GM21390 (cell line): ENCODE data around the gene CASP1.
A peak's percentile ranks its signal among the peaks of the same experiment; 100 is the strongest.
"Not testable (repeated sequence)": the region's sequence is repeated elsewhere in the genome, so short reads cannot be mapped to it uniquely, and the experiment has no call there.

Experiments
- ATAC-seq: cut with Tn5 transposase; IDR thresholded peaks from one replicate; pipeline ENCODE4 v1.9.1; 2021; ENCODE audit not compliant: unreplicated experiment

The CASP1 gene

GRCh38 chr11:105034813-105035620, at the start of gene CASP1:
Gene CASP1 (minus strand): TSS chr11:105035144. CDS start chr11:105035113, 31 bp downstream.
- ATAC-seq = peak; percentile 96

GRCh38 chr11:105081412-105082150, 46.6 kb upstream of the CASP1 start:
- ATAC-seq = no peak

GRCh38 chr11:105080171-105080906, 45.4 kb upstream of the CASP1 start:
- not testable (repeated sequence) for ATAC-seq

GRCh38 chr11:105078283-105078682, 43.3 kb upstream of the CASP1 start:
- ATAC-seq = no peak

- ATAC-seq = not testable (repeated sequence)
These were observed 42.3 kb upstream of the CASP1 start for GRCh38 chr11:105077141-105077790.

DNA sequence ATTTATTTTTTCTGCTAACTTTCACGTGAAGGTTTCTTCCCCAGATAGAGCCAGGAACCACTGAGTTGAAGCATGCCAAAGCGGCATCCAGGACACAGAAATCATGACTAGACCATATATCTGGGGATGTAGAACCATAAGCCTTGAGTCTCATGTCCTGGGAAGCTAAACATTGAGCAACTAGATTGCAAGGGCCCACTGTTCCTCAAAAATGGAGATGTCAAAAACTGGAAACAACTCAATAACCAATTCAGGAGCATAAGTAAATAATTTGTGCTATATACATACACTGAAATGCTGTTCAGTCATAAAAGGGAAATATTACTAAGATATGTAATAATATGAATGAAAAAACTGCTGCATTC, 39.2 kb upstream of the CASP1 start:
- no peak for ATAC-seq

- ATAC-seq = no peak
These were observed 38.7 kb upstream of the CASP1 start for GRCh38 chr11:105073456-105074165.

DNA sequence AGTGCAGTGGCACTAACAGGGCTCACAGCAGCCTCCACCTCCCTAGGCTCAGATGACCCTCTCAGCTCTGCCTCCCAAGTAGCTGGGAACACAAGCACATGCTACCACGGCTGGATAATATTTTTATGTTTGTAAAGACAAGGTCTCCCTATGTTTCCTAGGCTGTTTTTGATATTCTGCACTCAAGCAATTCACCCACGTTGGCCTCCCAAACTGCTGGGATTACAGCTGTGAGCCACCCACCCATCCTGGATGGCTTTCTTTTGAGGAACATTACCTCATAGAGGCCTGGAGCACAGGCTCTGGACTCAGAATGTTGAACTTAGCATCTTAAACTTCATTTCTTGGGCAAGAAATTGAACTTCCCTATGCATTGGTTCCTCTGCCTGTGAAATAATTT, 37.1 kb upstream of the CASP1 start:
- ATAC-seq = not testable (repeated sequence)

- ATAC-seq = no peak
These were observed 36.3 kb upstream of the CASP1 start for GRCh38 chr11:105071089-105071732.

- ATAC-seq = no peak
These were observed 35.4 kb upstream of the CASP1 start for GRCh38 chr11:105070306-105070705.

DNA sequence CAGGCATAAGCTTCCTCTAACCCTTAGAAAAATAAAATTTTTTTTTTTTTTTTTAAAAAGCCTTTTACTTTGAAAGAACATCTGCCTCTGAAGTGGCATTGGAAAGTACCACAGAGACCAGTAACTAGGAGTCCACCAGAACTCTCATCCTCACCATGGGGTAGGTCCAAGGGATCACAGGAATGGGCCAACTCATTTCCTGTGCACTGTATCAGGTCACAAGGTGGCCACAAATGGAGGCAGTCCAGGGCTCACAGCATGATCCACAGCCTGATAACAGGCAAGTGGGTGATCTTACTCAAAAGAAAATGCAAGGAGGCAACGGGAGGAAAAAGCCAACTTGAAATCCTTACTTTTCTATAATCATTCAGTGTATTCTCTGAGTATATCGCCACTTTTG, 34.8 kb upstream of the CASP1 start:
- not testable (repeated sequence) for ATAC-seq

GRCh38 chr11:105063245-105063941, 28.4 kb upstream of the CASP1 start:
- not testable (repeated sequence) for ATAC-seq

- no peak for ATAC-seq
These were observed 22.5 kb upstream of the CASP1 start for GRCh38 chr11:105057432-105057831.

DNA sequence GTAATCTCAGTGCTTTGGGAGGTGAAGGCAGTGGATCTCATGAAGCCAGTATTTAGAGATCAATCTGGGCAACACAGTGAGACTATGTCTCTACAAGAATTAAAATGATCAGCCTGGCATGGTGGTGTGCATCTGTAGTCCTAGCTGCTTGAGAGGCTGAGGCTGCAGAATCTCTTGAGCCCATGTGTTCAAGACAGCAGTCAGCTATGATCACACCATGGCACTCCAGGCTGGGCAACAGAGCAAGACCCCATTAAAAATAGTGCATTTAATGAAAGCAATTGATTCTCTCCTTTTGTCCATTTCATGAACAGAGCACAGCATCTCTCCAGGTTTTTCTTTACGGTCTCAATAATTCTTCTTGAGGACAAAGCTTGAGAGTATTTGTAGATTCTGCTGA, 21.5 kb upstream of the CASP1 start:
- ATAC-seq = no peak

DNA sequence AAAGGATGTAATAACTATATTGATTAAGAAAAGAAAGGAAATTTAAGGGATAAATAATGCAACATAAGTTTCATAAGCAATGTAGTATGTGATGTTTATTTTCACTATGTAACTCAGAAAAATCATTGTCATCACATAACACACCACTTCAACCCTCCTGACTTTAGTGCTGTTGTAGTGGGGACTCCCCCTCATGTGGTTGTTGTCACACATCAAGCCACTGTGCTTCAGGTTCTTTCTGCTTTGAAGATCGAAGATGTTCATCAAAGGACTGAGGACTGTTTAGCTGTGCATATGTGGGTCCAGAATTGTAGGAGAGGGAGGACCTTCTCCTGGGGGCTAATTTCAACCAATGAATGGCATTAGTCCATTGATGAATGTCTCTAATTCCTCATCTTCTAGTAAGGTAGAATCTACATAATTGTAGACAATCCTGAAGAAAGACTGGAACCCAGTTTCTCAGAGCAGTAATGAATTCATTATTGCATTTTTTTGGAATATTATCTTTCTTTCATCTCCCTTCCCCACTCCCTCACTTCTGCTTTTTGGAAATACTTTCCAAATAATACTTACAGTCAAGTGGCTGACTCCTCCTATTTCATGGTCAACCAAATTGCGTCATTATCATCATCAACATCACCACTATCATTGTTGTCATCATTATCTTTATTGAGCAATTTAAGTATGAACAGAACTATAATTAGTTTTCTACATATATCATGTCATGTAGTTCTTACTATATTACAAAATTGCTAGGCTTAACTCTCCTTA, 20.0 kb upstream of the CASP1 start:
- no peak for ATAC-seq

- no peak for ATAC-seq
These were observed 17.5 kb upstream of the CASP1 start for GRCh38 chr11:105052487-105052886.

- no peak for ATAC-seq
These were observed 16.6 kb upstream of the CASP1 start for GRCh38 chr11:105051559-105051958.

DNA sequence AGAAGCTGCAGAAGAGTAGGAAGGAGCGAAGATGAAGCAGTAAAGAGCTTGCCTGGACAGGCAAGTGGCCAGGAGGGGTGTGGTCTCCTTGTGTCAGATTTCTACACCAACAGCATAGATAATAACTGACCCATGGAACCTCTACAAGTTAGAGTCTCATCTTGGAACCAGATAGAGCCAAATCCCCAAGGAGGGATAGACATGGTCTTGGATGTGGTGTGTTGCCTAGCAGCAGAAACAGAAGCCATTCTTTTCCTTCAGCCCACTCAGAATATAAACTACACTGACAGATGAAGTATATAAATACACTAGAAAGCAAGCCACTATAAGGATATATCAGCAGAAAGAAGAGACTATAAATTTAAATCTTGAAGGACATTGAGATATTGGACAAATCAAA, 14.5 kb upstream of the CASP1 start:
- no peak for ATAC-seq
